ENCODE results near the gene KANK3. TPM values are rescaled to one million over a fixed set of nuclear protein-coding genes. Genes with fewer than 3 reads are reported as not detected.
"Not testable (repeated sequence)": the region's sequence is repeated elsewhere in the genome, so short reads cannot be mapped to it uniquely, and the experiment has no call there.

KANK3 gene
- polyA plus RNA-seq, 3 donors = 5.1 to 31.9 (median 30.5) TPM

DNA sequence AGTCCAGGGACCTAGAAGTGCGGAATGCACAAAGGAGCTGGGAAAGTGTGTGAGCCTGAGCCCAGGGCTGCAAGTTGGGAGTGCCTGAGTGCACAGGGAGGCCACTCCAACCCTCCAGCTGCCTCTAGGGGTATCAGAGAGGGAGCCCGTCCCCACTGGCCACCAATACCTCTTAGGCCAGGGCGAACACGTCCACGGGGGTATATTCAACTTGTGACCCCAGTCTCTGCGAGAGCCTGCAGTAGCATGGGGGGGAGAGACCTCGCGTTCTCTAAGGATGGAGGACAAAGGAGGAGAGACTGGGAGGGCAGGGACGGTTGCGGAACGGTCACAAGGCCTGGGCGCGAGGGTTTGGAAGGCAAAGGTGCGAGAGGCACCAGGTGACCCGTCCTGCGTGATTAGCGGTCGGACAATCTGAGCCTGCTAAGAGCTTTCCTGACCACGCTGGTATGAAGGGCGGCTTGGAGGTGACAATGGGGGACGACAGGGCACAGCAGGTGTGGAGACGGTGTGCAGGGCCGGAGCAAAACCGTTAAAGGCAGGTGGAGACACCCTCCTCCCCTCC lies 35.6 kb downstream of the KANK3 start:
- 13 to 36% (median 28%) methylated on average over 24 of the region's 24 CpGs for WGBS, 3 donors
- no peak overlapping the region for H3K27ac ChIP-seq (ENCODE audit: low read depth, low read length)

- no peak overlapping the region for H3K27ac ChIP-seq (ENCODE audit: low read depth, low read length)
- 63 to 75% (median 70%) methylated on average over 17 of the region's 17 CpGs for WGBS, 3 donors
Measured at GRCh38 chr19:8306235-8307054, 36.6 kb downstream of the KANK3 start.

DNA sequence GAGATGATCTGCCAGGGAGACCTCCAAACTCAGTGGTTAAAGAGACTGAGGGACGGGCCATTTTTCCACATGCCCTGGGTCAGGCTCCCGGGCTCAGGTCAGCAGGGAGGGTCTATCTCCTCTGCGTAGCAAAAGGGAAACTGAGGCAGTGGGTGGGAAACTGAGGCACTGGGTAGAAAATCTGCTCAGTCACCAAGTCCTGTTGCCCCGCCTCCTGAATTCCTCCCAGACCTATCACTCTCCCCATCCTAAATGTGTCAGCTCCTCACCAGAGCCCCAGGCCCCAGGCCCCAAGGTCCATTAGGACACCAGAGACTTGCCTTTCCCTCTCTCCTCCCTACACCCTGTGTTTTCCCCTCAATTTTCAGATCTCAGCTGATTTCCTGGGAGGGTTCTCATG lies 37.3 kb downstream of the KANK3 start:
- no peak overlapping the region for H3K27ac ChIP-seq (ENCODE audit: low read depth, low read length)
- WGBS, 3 donors = 72 to 91% (median 80%) methylated on average over 4 of the region's 4 CpGs

DNA sequence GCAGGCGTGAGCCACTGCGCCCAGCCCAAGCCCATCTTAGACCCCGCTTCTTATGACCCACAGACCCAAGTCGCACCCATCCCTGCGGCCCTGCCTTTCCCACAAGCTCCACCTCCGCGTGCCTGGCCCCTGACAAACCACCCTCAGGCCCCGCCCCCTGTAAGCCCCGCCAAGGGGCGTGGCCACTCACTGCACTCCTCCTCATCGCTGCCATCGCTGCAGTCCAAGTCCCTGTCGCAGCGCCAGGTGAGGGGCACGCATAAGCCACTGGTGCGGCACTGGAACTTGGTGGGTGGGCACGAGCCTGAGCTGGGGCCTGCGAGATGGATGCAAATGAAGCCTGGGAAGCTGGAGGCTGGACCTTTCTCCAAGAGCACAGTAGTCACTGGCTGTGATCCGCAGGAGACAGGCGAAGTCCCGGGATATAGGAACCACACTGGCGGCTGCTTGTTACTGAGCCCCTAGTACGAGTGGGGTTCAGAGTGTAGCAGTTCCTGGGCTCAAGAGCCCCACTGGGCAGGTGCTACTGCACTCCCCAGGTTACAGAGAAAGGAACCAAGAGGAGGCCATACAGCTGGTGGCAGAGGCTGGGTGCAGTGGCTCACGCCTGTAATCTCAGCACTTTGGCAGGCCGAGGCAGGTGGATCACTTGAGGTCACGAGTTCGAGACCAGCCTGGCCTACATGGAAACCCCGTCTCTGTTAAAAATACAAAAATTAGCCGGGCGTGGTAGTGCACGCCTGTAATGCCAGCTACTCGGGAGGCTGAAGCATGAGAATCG lies 38.0 kb downstream of the KANK3 start:
- H3K27ac ChIP-seq (ENCODE audit: low read depth, low read length) = no peak overlapping the region
- 82 to 85% (median 84%) methylated on average over 33 of the region's 33 CpGs for WGBS, 3 donors

GRCh38 chr19:8302734-8303133 lies 40.3 kb downstream of the KANK3 start:
- H3K27ac ChIP-seq (ENCODE audit: low read depth, low read length) = no peak overlapping the region
- 73 to 79% (median 74%) methylated on average over 7 of the region's 7 CpGs for WGBS, 3 donors

DNA sequence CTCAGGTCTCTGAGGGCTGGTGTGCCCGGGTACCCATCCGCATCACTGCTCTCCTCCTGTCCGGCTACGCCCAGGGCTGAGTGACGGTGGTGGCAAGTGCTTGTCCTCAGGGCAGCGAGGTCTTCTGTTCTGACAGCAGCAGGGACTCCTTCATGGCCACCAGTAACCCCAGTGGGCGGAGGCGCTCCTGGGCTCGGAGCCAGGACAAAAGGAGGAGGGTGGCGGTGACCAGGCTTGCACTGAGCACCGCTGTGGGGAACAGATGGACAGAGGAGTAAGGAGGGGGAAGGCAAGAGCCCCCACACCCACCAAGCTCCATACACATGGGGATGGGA lies 40.7 kb downstream of the KANK3 start:
- H3K27ac ChIP-seq (ENCODE audit: low read depth, low read length) = no peak overlapping the region
- 55 to 72% (median 65%) methylated on average over 11 of the region's 11 CpGs for WGBS, 3 donors

- H3K27ac ChIP-seq (ENCODE audit: low read depth, low read length) = not testable (repeated sequence)
- no CpG with 5 or more reads among the region's 9 CpGs for WGBS, 3 donors
Measured at GRCh38 chr19:8291337-8291736, 51.7 kb downstream of the KANK3 start.

GRCh38 chr19:8276508-8276907 lies 66.6 kb downstream of the KANK3 start:
- no CpG with 5 or more reads among the region's 9 CpGs for WGBS, 3 donors
- not testable (repeated sequence) for H3K27ac ChIP-seq (ENCODE audit: low read depth, low read length)

Other genes starting within 250 kb of the KANK3 start
- under 1 TPM in 2 of 3 donors, not detected in 1; 0.01 to 0.05 TPM for gene FBN3, start 193.7 kb downstream of the KANK3 start, polyA plus RNA-seq
- gene CERS4, start 133.9 kb downstream of the KANK3 start, polyA plus RNA-seq = 10 to 100 TPM; 16.2 to 66.3 (median 23.4) TPM
- 10 to 100 TPM; 29.4 to 91.2 (median 40.7) TPM for gene CD320, start 34.9 kb downstream of the KANK3 start, polyA plus RNA-seq
- 100 to 1,000 TPM in 1 of 3 donors, 10 to 100 TPM in 2; 60.4 to 144 (median 76.1) TPM for gene NDUFA7, start 21.9 kb downstream of the KANK3 start, polyA plus RNA-seq
- gene RPS28, start 21.8 kb downstream of the KANK3 start, polyA plus RNA-seq = 100 to 1,000 TPM; 541 to 965 (median 935) TPM
- 100 to 1,000 TPM in 1 of 3 donors, 10 to 100 TPM in 2; 43.9 to 297 (median 47.8) TPM for gene ANGPTL4, start 20.9 kb upstream of the KANK3 start, polyA plus RNA-seq
- 100 to 1,000 TPM in 1 of 3 donors, 10 to 100 TPM in 2; 80.4 to 105 (median 86.1) TPM for gene RAB11B, start 47.1 kb upstream of the KANK3 start, polyA plus RNA-seq
- gene MARCHF2, start 70.0 kb upstream of the KANK3 start, polyA plus RNA-seq = 10 to 100 TPM; 13.4 to 97.9 (median 58.4) TPM
- 100 to 1,000 TPM in 2 of 3 donors, 10 to 100 TPM in 1; 83.6 to 182 (median 105) TPM for gene HNRNPM, start 101.7 kb upstream of the KANK3 start, polyA plus RNA-seq
- 1 to 10 TPM in 2 of 3 donors, under 1 TPM in 1; 0.32 to 3.4 (median 1.0) TPM for gene PRAM1, start 159.4 kb upstream of the KANK3 start, polyA plus RNA-seq
- 10 to 100 TPM in 2 of 3 donors, 1 to 10 TPM in 1; 9.2 to 27.3 (median 13.9) TPM for gene ZNF414, start 170.9 kb upstream of the KANK3 start, polyA plus RNA-seq
- gene MYO1F, start 234.2 kb upstream of the KANK3 start, polyA plus RNA-seq = 10 to 100 TPM in 2 of 3 donors, 1 to 10 TPM in 1; 2.0 to 21.3 (median 18.9) TPM